ENCODE results near the gene JUND. TPM values are rescaled to one million over a fixed set of nuclear protein-coding genes. Genes with fewer than 3 reads are reported as not detected.

JUND gene
- total and polyA plus RNA-seq, 4 experiments from 2014 or later = 16.5 to 163 (median 148) TPM

DNA sequence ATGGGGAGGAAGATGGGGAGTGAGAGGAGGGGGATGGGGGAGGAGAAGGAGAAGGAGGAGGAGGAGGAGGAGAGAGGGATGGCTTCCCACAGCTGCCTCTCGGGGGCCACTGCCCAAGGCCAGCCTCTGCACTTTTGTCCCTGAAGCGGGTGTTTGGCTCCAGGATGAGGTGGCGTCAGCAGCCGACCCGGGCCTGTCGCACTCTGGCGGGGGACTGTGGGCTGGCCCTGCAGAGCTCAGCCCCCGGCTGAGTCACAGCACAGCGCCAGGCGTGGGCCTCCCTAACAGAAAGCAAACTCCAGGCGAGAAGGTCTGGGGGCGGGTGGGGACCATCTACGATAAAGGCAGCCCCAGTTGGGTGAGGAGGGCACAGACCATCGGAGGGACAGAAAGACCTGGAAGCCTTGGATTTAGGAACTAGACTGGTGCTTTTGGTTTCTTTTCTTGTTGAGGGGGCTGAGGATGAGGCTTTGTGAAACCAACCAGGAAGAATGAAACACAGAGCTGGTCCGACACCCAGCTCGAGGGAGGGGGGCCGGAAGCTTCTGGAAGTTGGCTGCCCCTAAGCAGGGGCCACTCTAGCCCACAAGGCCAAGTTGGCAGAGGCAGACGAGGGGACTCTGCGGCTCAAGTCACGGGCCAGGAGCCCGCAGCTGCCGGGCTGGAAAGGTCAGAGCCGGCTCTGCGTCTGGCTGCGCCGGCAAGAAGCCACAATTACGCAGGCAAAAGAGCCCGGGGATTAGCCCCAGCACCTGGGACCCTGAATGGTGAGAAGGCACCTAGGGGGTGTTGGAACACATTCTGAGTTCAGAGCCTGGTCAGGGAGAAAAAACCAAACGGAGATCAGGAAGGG is 23.3 kb upstream of the JUND start:
- Histone ChIP-seq H3K36me3 (ENCODE audit: insufficient read depth, low read length) (no peaks in the 10 kb centered on the region), H3K27me3 (ENCODE audit: insufficient read depth, low read length) (no peaks in the 10 kb centered on the region), H3K9me3 (ENCODE audit: control insufficient read depth in 1 of 2, low read length in 2 of 2) (no peaks in the 10 kb centered on the region), H3K27ac (ENCODE audit: low read depth, low read length) (peak overlapping the region; percentile 99), H3K4me1 (ENCODE audit: insufficient read depth, low read length) (peaks cover 70% of the 10 kb centered on the region), H3K4me3 (ENCODE audit: low read length in 2 of 2) (peak overlapping the region; percentile 82 to 88)
- CTCF ChIA-PET (ENCODE audit: partially characterized antibody) = interaction anchor here (0.6 to 6.7 kb wide), 7 partner anchors 8 to 105 kb away, joined by 4 to 118 read pairs (median 11); partner anchors contain the start of genes JUND and LSM4
- peak; percentile 73 to 88 (median 78) for DNase-seq
- H3K36me3 Mint-ChIP-seq = peaks cover 4 to 22% of the 10 kb centered on the region in 2 donors
- H3K27me3 Mint-ChIP-seq = no peaks in the 10 kb centered on the region
- POLR2A ChIA-PET (ENCODE audit: partially characterized antibody) = interaction anchor here (0.8 to 10.4 kb wide), 18 partner anchors 8 to 216 kb away, joined by 3 to 1055 read pairs (median 4); partner anchors contain the start of genes IQCN, JUND, LSM4 and MPV17L2
- H3K27ac Mint-ChIP-seq = peak overlapping the region; percentile 99 to 100 (median 99)
- intact Hi-C loops (cut with micrococcal nuclease) = loop anchor here (1.0 kb wide), 3 partner anchors 10 to 19 kb away; partner anchors contain the start of gene LSM4
- H3K9me3 Mint-ChIP-seq = peaks cover 0 to 2% (median 0%) of the 10 kb centered on the region in 8 donors
- peak overlapping the region; percentile 89 to 98 (median 95) for H3K4me3 Mint-ChIP-seq
- H3K4me1 Mint-ChIP-seq = peaks cover 19 to 54% (median 34%) of the 10 kb centered on the region in 4 donors

GRCh38 chr19:18304208-18304457 is 22.7 kb upstream of the JUND start:
- Mint-ChIP-seq H3K27ac (peak overlapping the region; percentile 99 to 100 (median 99)), H3K4me3 (peak overlapping the region; percentile 89 to 98 (median 95)), H3K9me3 (peaks cover 0 to 2% (median 0%) of the 10 kb centered on the region in 8 donors), H3K4me1 (peaks cover 19 to 54% (median 34%) of the 10 kb centered on the region in 4 donors), H3K27me3 (no peaks in the 10 kb centered on the region), H3K36me3 (peaks cover 4 to 22% of the 10 kb centered on the region in 2 donors)
- H3K27me3 ChIP-seq (ENCODE audit: insufficient read depth, low read length) = no peaks in the 10 kb centered on the region
- H3K4me1 ChIP-seq (ENCODE audit: insufficient read depth, low read length) = peaks cover 70% of the 10 kb centered on the region
- H3K4me3 ChIP-seq (ENCODE audit: low read length in 2 of 2) = peak overlapping the region; percentile 82 to 88
- no peaks in the 10 kb centered on the region for H3K36me3 ChIP-seq (ENCODE audit: insufficient read depth, low read length)
- DNase-seq = no peak
- no peaks in the 10 kb centered on the region for H3K9me3 ChIP-seq (ENCODE audit: control insufficient read depth in 1 of 2, low read length in 2 of 2)
- ChIA-PET POLR2A (ENCODE audit: partially characterized antibody) (interaction anchor here (0.9 to 10.4 kb wide), 11 partner anchors 8 to 212 kb away, joined by 3 to 1055 read pairs (median 7); partner anchors contain the start of genes IQCN, JUND, LSM4 and MPV17L2), CTCF (ENCODE audit: partially characterized antibody) (interaction anchor here (1.2 to 6.7 kb wide), 5 partner anchors 11 to 106 kb away, joined by 4 to 118 read pairs (median 17); partner anchors contain the start of genes JUND and LSM4)
- peak overlapping the region; percentile 99 for H3K27ac ChIP-seq (ENCODE audit: low read depth, low read length)
- intact Hi-C loops (cut with micrococcal nuclease) = loop anchor here (1.0 kb wide), 3 partner anchors 10 to 19 kb away; partner anchors contain the start of gene LSM4

- Mint-ChIP-seq H3K36me3 (peaks cover 0 to 15% of the 10 kb centered on the region in 2 donors), H3K9me3 (no peaks in the 10 kb centered on the region)
- CTCF ChIA-PET (ENCODE audit: partially characterized antibody) = interaction anchor here (1.1 to 6.7 kb wide), 4 partner anchors 9 to 23 kb away, joined by 3 to 118 read pairs (median 3); partner anchors contain the start of genes JUND and LSM4
Measured at GRCh38 chr19:18301718-18302111, 20.3 kb upstream of the JUND start.

GRCh38 chr19:18300930-18301717 is 19.7 kb upstream of the JUND start:
- Mint-ChIP-seq H3K9me3 (no peaks in the 10 kb centered on the region), H3K4me3 (no peak overlapping the region), H3K27me3 (no peaks in the 10 kb centered on the region), H3K4me1 (peaks cover 7 to 39% (median 21%) of the 10 kb centered on the region in 4 donors), H3K27ac (peak overlapping the region; percentile 31 to 87 (median 75)), H3K36me3 (peaks cover 0 to 15% of the 10 kb centered on the region in 2 donors)
- POLR2A ChIA-PET (ENCODE audit: partially characterized antibody) = interaction anchor here (1.5 to 10.4 kb wide), 3 partner anchors 17 to 20 kb away, joined by 5 to 1055 read pairs (median 105); partner anchors contain the start of genes IQCN, JUND and LSM4
- peak overlapping the region; percentile 47 for H3K27ac ChIP-seq (ENCODE audit: low read depth, low read length)
- no peak overlapping the region for H3K4me3 ChIP-seq (ENCODE audit: low read length in 2 of 2)
- DNase-seq = no peak
- intact Hi-C loops (cut with micrococcal nuclease) = no loop called here
- H3K9me3 ChIP-seq (ENCODE audit: control insufficient read depth in 1 of 2, low read length in 2 of 2) = no peaks in the 10 kb centered on the region
- H3K27me3 ChIP-seq (ENCODE audit: insufficient read depth, low read length) = no peaks in the 10 kb centered on the region
- CTCF ChIA-PET (ENCODE audit: partially characterized antibody) = interaction anchor here (1.1 to 6.7 kb wide), 3 partner anchors 9 to 21 kb away, joined by 3 to 118 read pairs (median 3); partner anchors contain the start of genes JUND and LSM4
- H3K4me1 ChIP-seq (ENCODE audit: insufficient read depth, low read length) = peaks cover 44% of the 10 kb centered on the region
- no peaks in the 10 kb centered on the region for H3K36me3 ChIP-seq (ENCODE audit: insufficient read depth, low read length)

More at GRCh38 chr19:18301718-18302111, 20.3 kb upstream of the JUND start:
- H3K9me3 ChIP-seq (ENCODE audit: control insufficient read depth in 1 of 2, low read length in 2 of 2) = no peaks in the 10 kb centered on the region
- Mint-ChIP-seq H3K27ac (peak overlapping the region; percentile 55 to 89 (median 84)), H3K4me3 (peak overlapping the region in 5 of 8 donors; percentile 21 to 64 (median 50)), H3K4me1 (peaks cover 10 to 39% (median 24%) of the 10 kb centered on the region in 4 donors), H3K27me3 (no peaks in the 10 kb centered on the region)
- no peak overlapping the region for H3K4me3 ChIP-seq (ENCODE audit: low read length in 2 of 2)
- H3K4me1 ChIP-seq (ENCODE audit: insufficient read depth, low read length) = peaks cover 50% of the 10 kb centered on the region
- no peaks in the 10 kb centered on the region for H3K36me3 ChIP-seq (ENCODE audit: insufficient read depth, low read length)
- intact Hi-C loops (cut with micrococcal nuclease) = no loop called here
- no peaks in the 10 kb centered on the region for H3K27me3 ChIP-seq (ENCODE audit: insufficient read depth, low read length)
- no peak for DNase-seq
- POLR2A ChIA-PET (ENCODE audit: partially characterized antibody) = interaction anchor here (1.5 to 10.4 kb wide), 3 partner anchors 17 to 20 kb away, joined by 5 to 1055 read pairs (median 105); partner anchors contain the start of genes IQCN, JUND and LSM4
- peak overlapping the region; percentile 47 for H3K27ac ChIP-seq (ENCODE audit: low read depth, low read length)

- Histone ChIP-seq H3K9me3 (ENCODE audit: control insufficient read depth in 1 of 2, low read length in 2 of 2) (no peaks in the 10 kb centered on the region), H3K4me1 (ENCODE audit: insufficient read depth, low read length) (peaks cover 39% of the 10 kb centered on the region), H3K36me3 (ENCODE audit: insufficient read depth, low read length) (no peaks in the 10 kb centered on the region), H3K4me3 (ENCODE audit: low read length in 2 of 2) (no peak overlapping the region), H3K27me3 (ENCODE audit: insufficient read depth, low read length) (no peaks in the 10 kb centered on the region), H3K27ac (ENCODE audit: low read depth, low read length) (no peak overlapping the region)
- ChIA-PET CTCF (ENCODE audit: partially characterized antibody) (interaction anchor here (6.7 kb wide), 1 partner anchor 20 kb away, joined by 118 read pairs; the partner anchor contains the start of gene JUND), POLR2A (ENCODE audit: partially characterized antibody) (interaction anchor here (0.6 to 10.4 kb wide), 4 partner anchors 15 to 79 kb away, joined by 3 to 1055 read pairs (median 55); partner anchors contain the start of genes IQCN, JUND and LSM4)
- peaks cover 0 to 10% of the 10 kb centered on the region in 2 donors for H3K36me3 Mint-ChIP-seq
- H3K27ac Mint-ChIP-seq = peak overlapping the region in 2 of 7 donors; percentile 30 to 52
- no peaks in the 10 kb centered on the region for H3K27me3 Mint-ChIP-seq
- H3K9me3 Mint-ChIP-seq = no peaks in the 10 kb centered on the region
- intact Hi-C loops (cut with micrococcal nuclease) = no loop called here
- H3K4me1 Mint-ChIP-seq = peaks cover 9 to 37% (median 18%) of the 10 kb centered on the region in 4 donors
- no peak for DNase-seq
- H3K4me3 Mint-ChIP-seq = peak overlapping the region in 1 of 8 donors; percentile 35
Measured at GRCh38 chr19:18299654-18300053, 18.2 kb upstream of the JUND start.

GRCh38 chr19:18298601-18299000 is 17.2 kb upstream of the JUND start:
- H3K27ac ChIP-seq (ENCODE audit: low read depth, low read length) = no peak overlapping the region

More at GRCh38 chr19:18298601-18299000, 17.2 kb upstream of the JUND start:
- POLR2A ChIA-PET (ENCODE audit: partially characterized antibody) = interaction anchor here (1.4 to 10.4 kb wide), 2 partner anchors 14 to 19 kb away, joined by 5 to 1055 read pairs; partner anchors contain the start of genes IQCN and JUND
- H3K4me3 ChIP-seq (ENCODE audit: low read length in 2 of 2) = no peak overlapping the region
- Mint-ChIP-seq H3K4me3 (no peak overlapping the region), H3K27me3 (no peaks in the 10 kb centered on the region), H3K9me3 (no peaks in the 10 kb centered on the region), H3K36me3 (peaks cover 0 to 4% of the 10 kb centered on the region in 2 donors), H3K27ac (peak overlapping the region in 3 of 7 donors; percentile 35 to 68 (median 57)), H3K4me1 (peaks cover 14 to 37% (median 23%) of the 10 kb centered on the region in 4 donors)
- peaks cover 41% of the 10 kb centered on the region for H3K4me1 ChIP-seq (ENCODE audit: insufficient read depth, low read length)
- H3K36me3 ChIP-seq (ENCODE audit: insufficient read depth, low read length) = no peaks in the 10 kb centered on the region
- CTCF ChIA-PET (ENCODE audit: partially characterized antibody) = no interaction called here
- no peaks in the 10 kb centered on the region for H3K9me3 ChIP-seq (ENCODE audit: control insufficient read depth in 1 of 2, low read length in 2 of 2)
- intact Hi-C loops (cut with micrococcal nuclease) = no loop called here
- H3K27me3 ChIP-seq (ENCODE audit: insufficient read depth, low read length) = no peaks in the 10 kb centered on the region
- no peak for DNase-seq

All from CD4-positive, alpha-beta memory T cell (primary cell).